SK-N-SH treated with all-trans-retinoic acid at 6 μM for 48 hours (cell line): ENCODE measurements around the gene FRA10AC1.

Experiments used
- ARNTL ChIP-seq: fragments of 450-650 bp; formaldehyde crosslinking; IDR thresholded peaks from 2 replicates; pipeline ENCODE4 v1.5.0; 2020; ENCODE audit warnings: low read depth, mild to moderate bottlenecking, moderate library complexity, borderline replicate concordance
- CREB5 ChIP-seq: fragments of 250-450 bp; sonication (Bioruptor Pico); IDR thresholded peaks from 2 replicates; pipeline ENCODE4 v1.5.1; 2020; ENCODE audit warnings: low read depth, mild to moderate bottlenecking, moderate library complexity
- GLIS3 ChIP-seq: fragments of 250-450 bp; sonication (Bioruptor Pico); IDR thresholded peaks from 2 replicates; pipeline ENCODE4 v1.5.0; 2020; ENCODE audit warnings: mild to moderate bottlenecking, moderate library complexity
- OSR1 ChIP-seq: fragments of 250-450 bp; sonication (Bioruptor Pico); IDR thresholded peaks from 2 replicates; pipeline ENCODE4 v1.8.0; 2022; ENCODE audit warnings: moderate library complexity, mild to moderate bottlenecking, inconsistent platforms
- PATZ1 ChIP-seq: fragments of 250-450 bp; sonication (Bioruptor Pico); IDR thresholded peaks from 2 replicates; pipeline ENCODE4 v1.8.0; 2020; ENCODE audit warnings: mild to moderate bottlenecking, moderate library complexity, borderline replicate concordance
- POU6F1 ChIP-seq: fragments of 250-450 bp; sonication (Bioruptor Pico); IDR thresholded peaks from 2 replicates; pipeline ENCODE4 v1.8.0; 2021; ENCODE audit warnings: low read depth, mild to moderate bottlenecking, moderate library complexity, borderline replicate concordance
- PPARA ChIP-seq: fragments of 250-450 bp; sonication (Bioruptor Pico); IDR thresholded peaks from 2 replicates; pipeline ENCODE4 v1.5.0; 2020; ENCODE audit warnings: mild to moderate bottlenecking, borderline replicate concordance
- RARB ChIP-seq: fragments of 250-450 bp; sonication (Bioruptor Pico); IDR thresholded peaks from 2 replicates; pipeline ENCODE4 v1.8.0; 2021; ENCODE audit warnings: mild to moderate bottlenecking, moderate library complexity
- TCF4 ChIP-seq: fragments of 250-450 bp; sonication (Bioruptor Pico); IDR thresholded peaks from 2 replicates; pipeline ENCODE4 v1.8.0; 2021; ENCODE audit warnings: mild to moderate bottlenecking, moderate library complexity, borderline replicate concordance
- TSHZ2 ChIP-seq: fragments of 250-450 bp; sonication (Bioruptor Pico); IDR thresholded peaks from 2 replicates; pipeline ENCODE4 v1.5.0; 2020; ENCODE audit warnings: mild to moderate bottlenecking, moderate library complexity
- ZFP3 ChIP-seq: fragments of 250-450 bp; sonication (Bioruptor Pico); IDR thresholded peaks from 2 replicates; pipeline ENCODE4 v1.5.0; 2020; ENCODE audit warnings: mild to moderate bottlenecking, moderate library complexity
- ZFP30 ChIP-seq: fragments of 450-650 bp; formaldehyde crosslinking; IDR thresholded peaks from 2 replicates; pipeline ENCODE4 v1.5.0; 2022; ENCODE audit warnings: mild to moderate bottlenecking, moderate library complexity
- ZNF70 ChIP-seq: fragments of 450-650 bp; formaldehyde crosslinking; IDR thresholded peaks from 2 replicates; pipeline ENCODE4 v1.5.0; 2020; ENCODE audit warnings: mild to moderate bottlenecking, moderate library complexity

- TF ChIP-seq GLIS3 (CRISPR knock-in tag) = no peak
- TF ChIP-seq TCF4 (CRISPR knock-in tag) = peak; percentile 87
- TF ChIP-seq PPARA = no peak
- no peak for TF ChIP-seq POU6F1 (CRISPR knock-in tag)
- TF ChIP-seq TSHZ2 (CRISPR knock-in tag) = no peak
- no peak for TF ChIP-seq CREB5
- TF ChIP-seq OSR1 (CRISPR knock-in tag) = no peak
- no peak for TF ChIP-seq ZFP3 (CRISPR knock-in tag)
- no peak for TF ChIP-seq ZFP30 (CRISPR knock-in tag)
- no peak for TF ChIP-seq ZNF70 (CRISPR knock-in tag)
- TF ChIP-seq ARNTL (CRISPR knock-in tag) = no peak
- TF ChIP-seq PATZ1 (CRISPR knock-in tag) = no peak
- no peak for TF ChIP-seq RARB (CRISPR knock-in tag)
Observed at GRCh38 chr10:93678805-93679587, 23.4 kb downstream of the FRA10AC1 start.
